VCaP (cell line): Measurements from ENCODE around the gene LGR6.

Source experiments
- H3K27ac ChIP-seq: fragments of 450-650 bp; 2 replicates; pipeline ENCODE4 v1.5.1; 2017
- CTCF ChIP-seq: fragments of 450-650 bp; conservative IDR thresholded peaks from 2 replicates; pipeline ENCODE4 v1.5.1; 2017; ENCODE audit warnings: mild to moderate bottlenecking, moderate library complexity

The LGR6 gene

DNA sequence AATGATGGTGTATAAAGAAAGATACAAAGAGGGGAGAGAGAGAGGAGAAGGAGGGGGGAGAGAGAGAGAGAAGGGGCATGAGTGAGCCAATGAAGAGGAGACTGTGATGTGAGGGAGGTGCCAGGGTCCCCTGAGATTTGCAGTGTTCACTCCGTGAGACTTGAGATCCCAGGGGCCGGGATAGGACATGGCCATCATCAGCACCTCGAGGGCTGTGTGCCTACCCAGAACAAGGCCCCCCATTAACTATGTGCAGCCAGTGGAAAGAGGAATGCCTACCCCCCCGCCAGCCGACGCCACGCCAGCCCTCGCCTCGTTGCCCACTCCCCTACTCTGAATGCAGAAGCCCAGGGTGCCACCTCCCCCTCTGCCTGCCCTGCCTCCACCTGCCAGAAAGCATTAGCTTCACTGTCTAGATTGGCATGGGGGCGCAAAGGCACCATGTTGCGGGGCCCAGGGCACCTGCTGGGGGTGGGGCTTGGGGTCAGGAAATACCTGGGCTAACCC, 14.8 kb downstream of the LGR6 start:
- no peak overlapping the region for H3K27ac ChIP-seq
- TF ChIP-seq CTCF, result no peak

DNA sequence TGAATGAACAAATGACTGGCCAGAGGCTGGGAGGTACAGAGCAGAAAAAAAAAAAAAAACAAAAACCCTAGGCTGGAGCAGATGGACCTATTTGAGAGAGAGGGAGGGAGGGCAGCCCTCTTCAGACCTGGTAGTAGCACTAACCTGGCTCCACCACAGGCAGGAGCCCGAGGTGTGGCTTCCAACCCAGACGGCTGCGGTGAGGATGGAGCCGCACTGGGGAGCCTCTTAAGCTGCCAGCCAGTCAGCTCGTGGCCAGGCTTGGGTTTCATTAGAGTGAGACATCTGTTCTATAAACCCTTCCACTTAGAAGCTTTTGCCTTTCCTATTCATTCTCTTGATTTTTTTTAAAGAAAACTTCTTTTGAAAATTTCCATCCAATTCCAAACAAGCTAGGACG, 16.8 kb downstream of the LGR6 start:
- 0 out of 2 replicates have a peak, but pooled peaks have one; percentile 13 for TF ChIP-seq CTCF
- H3K27ac ChIP-seq, result no peak overlapping the region

DNA sequence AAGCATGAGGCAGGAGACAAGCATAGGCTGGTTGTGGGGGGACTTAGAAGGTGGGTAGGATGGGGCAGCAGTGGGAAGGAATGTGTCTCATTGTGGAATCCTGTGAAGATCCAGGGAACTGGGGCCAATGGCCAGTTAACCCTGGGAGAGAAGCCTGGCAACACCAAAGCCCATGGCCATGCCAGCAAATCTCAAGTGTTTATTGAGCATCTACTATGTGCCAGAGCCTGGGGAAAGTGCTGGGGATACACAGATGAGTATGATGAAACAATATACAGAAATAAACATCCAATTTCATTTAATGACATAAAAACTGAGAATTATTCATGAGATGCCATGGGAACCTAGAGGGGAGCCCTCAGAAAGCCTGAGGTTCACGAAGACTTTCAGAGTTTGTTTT, 17.4 kb downstream of the LGR6 start:
- no peak for TF ChIP-seq CTCF
- no peak overlapping the region for H3K27ac ChIP-seq

GRCh38 chr1:202212787-202213186, 19.2 kb downstream of the LGR6 start:
- no peak overlapping the region for H3K27ac ChIP-seq
- TF ChIP-seq CTCF, result no peak

GRCh38 chr1:202213361-202214088, 19.9 kb downstream of the LGR6 start:
- no peak overlapping the region for H3K27ac ChIP-seq
- TF ChIP-seq CTCF, result peak; percentile 32

GRCh38 chr1:202214089-202214843, 20.7 kb downstream of the LGR6 start:
- TF ChIP-seq CTCF, result no peak
- H3K27ac ChIP-seq, result no peak overlapping the region; the same call in 1 of the 2 replicates

GRCh38 chr1:202215472-202216130, 22.0 kb downstream of the LGR6 start:
- no peak overlapping the region for H3K27ac ChIP-seq
- no peak for TF ChIP-seq CTCF
